HG03469 (cell line): ENCODE results near the gene TBX5.

Experiments used
- ATAC-seq: cut with Tn5 transposase; IDR thresholded peaks from one replicate; pipeline ENCODE4 v1.9.1; 2021; ENCODE audit warnings: mild to moderate bottlenecking, moderate library complexity, moderate number of reproducible peaks; ENCODE audit not compliant: unreplicated experiment

The TBX5 gene

GRCh38 chr12:114328292-114328691 is 77.7 kb downstream of the TBX5 start:
- no peak for ATAC-seq

- ATAC-seq: no peak
Observed at GRCh38 chr12:114327765-114328164, 78.2 kb downstream of the TBX5 start.

GRCh38 chr12:114321524-114321923 is 84.4 kb downstream of the TBX5 start:
- ATAC-seq: no peak

GRCh38 chr12:114320968-114321367 is 85.0 kb downstream of the TBX5 start:
- ATAC-seq: no peak

- no peak for ATAC-seq
Observed at GRCh38 chr12:114320101-114320500, 85.8 kb downstream of the TBX5 start.

GRCh38 chr12:114319422-114319821 is 86.5 kb downstream of the TBX5 start:
- no peak for ATAC-seq

- no peak for ATAC-seq
Observed at GRCh38 chr12:114318984-114319383, 87.0 kb downstream of the TBX5 start.

GRCh38 chr12:114316076-114316475 is 89.9 kb downstream of the TBX5 start:
- ATAC-seq: no peak

- no peak for ATAC-seq
Observed at GRCh38 chr12:114314974-114315720, 90.8 kb downstream of the TBX5 start.

- no peak for ATAC-seq
Observed at GRCh38 chr12:114314403-114314802, 91.5 kb downstream of the TBX5 start.

GRCh38 chr12:114313910-114314309 is 92.0 kb downstream of the TBX5 start:
- no peak for ATAC-seq

- no peak for ATAC-seq
Observed at GRCh38 chr12:114311974-114312373, 94.0 kb downstream of the TBX5 start.

- no peak for ATAC-seq
Observed at GRCh38 chr12:114306646-114307045, 99.3 kb downstream of the TBX5 start.

GRCh38 chr12:114305446-114305845 is 100.5 kb downstream of the TBX5 start:
- ATAC-seq: no peak
